ENCODE measurements around the gene MSH3. TPM values are rescaled to one million over a fixed set of nuclear protein-coding genes. Genes with fewer than 3 reads are reported as not detected.

MSH3 gene
- total and polyA plus RNA-seq, 2 of the 8 experiments (the other 6 are each of a cell fraction or from before 2014, with no cell fraction given), result 3.6 to 22.6 TPM

GRCh38 chr5:80667384-80667783 lies 12.9 kb downstream of the MSH3 start:
- H3K9me3 ChIP-seq (ENCODE audit: insufficient read depth in 2 of 2, low read depth in 1 of 2, low read length in 1 of 2), result 0 out of 4 replicates have a peak, but pooled peaks cover 0 to 2% of the 10 kb centered on the region in 2 experiments
- no peaks in the 10 kb centered on the region for H3K23me2 ChIP-seq (ENCODE audit: low read depth, low read length)
- no peaks in the 10 kb centered on the region; a peak in 1 of 7 replicates for H3K4me1 ChIP-seq (replicated peaks in 1 of 4; ENCODE audit: control insufficient read depth in 3 of 4, insufficient read depth in 4 of 4, low read length in 3 of 4)
- no peak overlapping the region for H3K9ac ChIP-seq (replicated peaks in 1 of 4; ENCODE audit: extremely low read depth in 1 of 4, low read depth in 3 of 4, low read length in 3 of 4)
- H3K23ac ChIP-seq (ENCODE audit: insufficient read length), result no peak overlapping the region
- no peak overlapping the region for H2BK120ac ChIP-seq (replicated peaks; ENCODE audit: low read depth, low read length)
- H4K91ac ChIP-seq (replicated peaks; ENCODE audit: insufficient read length, low read length), result no peak overlapping the region
- H3K79me1 ChIP-seq (ENCODE audit: low read depth, low read length), result peaks cover 2% of the 10 kb centered on the region; the same call in 1 of the 2 replicates
- no peak overlapping the region for H2BK15ac ChIP-seq (ENCODE audit: low read length)
- ChIA-PET CTCF (ENCODE audit: partially characterized antibody) (interaction anchor here (1.5 to 6.1 kb wide), 3 partner anchors 10 to 187 kb away, joined by 4 to 28 read pairs (median 9); partner anchors contain the start of genes DHFR and MSH3), POLR2A (ENCODE audit: partially characterized antibody) (interaction anchor here (1.3 to 3.0 kb wide), 2 partner anchors 13 to 22 kb away, joined by 3 to 13 read pairs; partner anchors contain the start of genes DHFR and MSH3)
- H3K4me3 ChIP-seq (ENCODE audit: extremely low read depth in 1 of 4, insufficient read depth in 2 of 4, low read depth in 3 of 4, low read length in 4 of 4), result no peak overlapping the region
- no peak overlapping the region for H3K4me2 ChIP-seq (ENCODE audit: insufficient read depth in 1 of 2, low read depth in 2 of 2, low read length in 2 of 2)
- H3K14ac ChIP-seq (ENCODE audit: insufficient read length), result no peak overlapping the region
- no peak overlapping the region for H4K5ac ChIP-seq (ENCODE audit: insufficient read length, low read depth, low read length)
- H3K4ac ChIP-seq (replicated peaks; ENCODE audit: insufficient read length, low read depth, low read length), result no peak overlapping the region
- H3K79me2 ChIP-seq (ENCODE audit: control insufficient read depth in 1 of 2, insufficient read depth in 2 of 2, low read length in 2 of 2), result peaks cover 0 to 10% of the 10 kb centered on the region in 2 experiments; a peak in 1 of 4 replicates
- no peak overlapping the region for H2BK12ac ChIP-seq (ENCODE audit: low read depth, low read length)
- no peak overlapping the region for H3K56ac ChIP-seq (replicated peaks; ENCODE audit: insufficient read length, low read depth, low read length)
- no peak overlapping the region for H3K18ac ChIP-seq (ENCODE audit: extremely low read depth, low read length)
- no peak for DNase-seq (ENCODE audit: low read depth in 1 of 2, low spot score in 2 of 2)
- no peaks in the 10 kb centered on the region for H3K27me3 ChIP-seq (replicated peaks in 1 of 4; ENCODE audit: control insufficient read depth in 3 of 4, extremely low read depth in 1 of 4, insufficient read depth in 3 of 4, low read length in 3 of 4)
- H4K20me1 ChIP-seq (replicated peaks in 1 of 2; ENCODE audit: control insufficient read depth in 1 of 2, insufficient read depth in 2 of 2, low read length in 2 of 2), result no peaks in the 10 kb centered on the region
- 91% methylated on average over 7 of the region's 8 CpGs; no CpG with 5 or more reads in 1 of the 2 experiments for WGBS, 2 experiments (ENCODE audit: extremely low coverage in 1 of 2, insufficient coverage in 1 of 2, insufficient read length in 1 of 2, insufficient replicate concordance in 2 of 2, low coverage in 1 of 2, low lambda C conversion rate in 2 of 2, missing lambda C conversion rate in 1 of 2)
- H3K36me3 ChIP-seq (ENCODE audit: control insufficient read depth in 2 of 4, insufficient read depth in 4 of 4, low read length in 3 of 4), result peaks cover 0 to 31% (median 11%) of the 10 kb centered on the region in 4 experiments; a peak in 5 of 8 replicates
- no peak overlapping the region for H3K27ac ChIP-seq (ENCODE audit: low read depth, low read length)
- 0 out of 2 replicates have a peak overlapping the region, but pooled peaks have one; percentile 45 for H2BK5ac ChIP-seq (ENCODE audit: low read depth, low read length)
- no peak overlapping the region for H2AK5ac ChIP-seq (ENCODE audit: low read depth, low read length)
- no peak overlapping the region for H2AFZ ChIP-seq (ENCODE audit: low read length)
- no peak overlapping the region for H2BK20ac ChIP-seq (ENCODE audit: low read length)
- H4K8ac ChIP-seq (ENCODE audit: extremely low read depth, insufficient read depth, low read length), result no peak overlapping the region
- no peak for FAIRE-seq
- no peak for TF ChIP-seq HDAC6 (IDR thresholded peaks at IDR 0.05; ENCODE audit: low read depth, low read length)
- no peak for TF ChIP-seq RXRA (IDR thresholded peaks at IDR 0.05; ENCODE audit: insufficient read depth, low read depth, low read length)
- TF ChIP-seq BACH1 (IDR thresholded peaks at IDR 0.05; ENCODE audit: low read length), result no peak
- no peak for TF ChIP-seq ASH2L (IDR thresholded peaks at IDR 0.05; ENCODE audit: low read length)

Data from H1 (cell line).